HepG2 (cell line): ENCODE results near the gene NELFCD. TPM values are rescaled to one million over a fixed set of nuclear protein-coding genes. Genes with fewer than 3 reads are reported as not detected.

Experiments
- ATAC-seq: fragments of 200-7000 bp; cut with Tn5 transposase; 3 replicates; pipeline ENCODE4 v1.9.1; 2020; ENCODE audit warnings: mild to moderate bottlenecking, moderate library complexity
- BruUV-seq: library from RNA; stranded (reverse); fragments of 400-500 nt; replicated peaks from 2 replicates; lab custom pipeline; 2021; lab: Mats Ljungman, UMichigan
- CTCF ChIA-PET: fragments of 300-600 bp; formaldehyde crosslinking; extraction: SDS; loops from one replicate; lab custom pipeline; 2021; ENCODE audit warnings: low total read pairs, inconsistent platforms, low intra/inter-chr PET ratio; lab: Yijun Ruan, JAX
- POLR2A ChIA-PET: fragments of 350-600 bp; sonication (Branson Sonifier 250); formaldehyde crosslinking; loops from one replicate; lab custom pipeline; 2020; ENCODE audit warnings: antibody characterized with exemption, inconsistent platforms; lab: Yijun Ruan, JAX
- DNase-seq: peaks from one replicate; pipeline ENCODE4 v3.0.0-alpha.2; 2015; ENCODE audit warnings: low spot score
- FAIRE-seq: peaks from 3 replicates; lab custom pipeline; 2011; peaks lifted over from hg19 to GRCh38; lab: Jason Lieb, UNC
- H2AFZ ChIP-seq: one replicate; pipeline ENCODE4 v1.6.1; 2011; ENCODE audit warnings: low read length, inconsistent platforms
- H3K27ac ChIP-seq: fragments of 300-600 bp; 3 replicates; pipeline ENCODE4 v1.8.0; 2011; ENCODE audit warnings: mixed run types, mild to moderate bottlenecking, mixed read lengths, low read length, inconsistent platforms; ENCODE audit not compliant: insufficient read depth; ENCODE audit errors: extremely low read length
- H3K27me3 ChIP-seq, 2 experiments: fragments of 200-600 bp in 1 of 2; 2 replicates in 1 of 2; 3 replicates in 1 of 2; pipeline versions ENCODE4 v1.6.0 to v1.8.0; 2011; ENCODE audit warnings: low read length in 2 of 2, mild to moderate bottlenecking in 2 of 2, moderate library complexity in 2 of 2, inconsistent platforms in 1 of 2; ENCODE audit not compliant: insufficient read depth in 2 of 2, control insufficient read depth in 1 of 2
- H3K36me3 ChIP-seq, 2 experiments: fragments of 200-600 bp in 1 of 2; replicated peaks in 1 of 2; 2 replicates in 1 of 2; 3 replicates in 1 of 2; pipeline versions ENCODE4 v1.5.1 to v1.8.0; 2011; ENCODE audit warnings: low read length in 2 of 2, inconsistent platforms in 1 of 2; ENCODE audit not compliant: insufficient read depth in 2 of 2, control insufficient read depth in 1 of 2
- H3K4me1 ChIP-seq: 2 replicates; pipeline ENCODE4 v1.5.1; 2012; ENCODE audit warnings: low read length, inconsistent platforms; ENCODE audit not compliant: insufficient read depth
- H3K4me2 ChIP-seq: 2 replicates; pipeline ENCODE4 v1.6.0; 2011; ENCODE audit warnings: low read depth, low read length, inconsistent platforms
- H3K4me3 ChIP-seq, 3 experiments: fragments of 200-600 bp in 1 of 3; sonication (generic), shearing (Covaris generic) in 1 of 3; replicated peaks in 1 of 3; 2 replicates each; pipeline ENCODE4 v1.5.1; 2011 to 2016; ENCODE audit warnings: low read length in 3 of 3, inconsistent platforms in 2 of 3, low read depth in 2 of 3, mild to moderate bottlenecking in 2 of 3, control low read depth in 1 of 3, mixed read lengths in 1 of 3; ENCODE audit not compliant: insufficient read depth in 1 of 3
- H3K79me2 ChIP-seq: one replicate; pipeline ENCODE4 v1.6.1; 2011; ENCODE audit warnings: low read length, inconsistent platforms; ENCODE audit not compliant: insufficient read depth
- H3K9ac ChIP-seq: 2 replicates; pipeline ENCODE4 v1.6.0; 2011; ENCODE audit warnings: mild to moderate bottlenecking, low read depth, low read length, inconsistent platforms; ENCODE audit not compliant: insufficient read depth
- H3K9me3 ChIP-seq: 2 replicates; pipeline ENCODE4 v1.5.1; 2012; ENCODE audit warnings: mild to moderate bottlenecking, low read length
- H4K20me1 ChIP-seq: 2 replicates; pipeline ENCODE4 v1.6.0; 2011; ENCODE audit warnings: inconsistent platforms, mild to moderate bottlenecking, low read length, moderate library complexity; ENCODE audit not compliant: insufficient read depth
- FOXJ3 ChIP-seq: sonication (generic); formaldehyde crosslinking; IDR thresholded peaks from 2 replicates; pipeline ENCODE4 v1.4.0; 2020; ENCODE audit warnings: missing genetic modification reagents, mild to moderate bottlenecking, borderline replicate concordance
- HMGA1 ChIP-seq: sonication (generic); formaldehyde crosslinking; conservative IDR thresholded peaks from 2 replicates; pipeline ENCODE4 v1.4.0; 2020; ENCODE audit warnings: missing genetic modification reagents
- KLF13 ChIP-seq: sonication (generic); formaldehyde crosslinking; IDR thresholded peaks from 2 replicates; pipeline ENCODE4 v1.4.0; 2020; ENCODE audit warnings: mild to moderate bottlenecking, missing genetic modification reagents
- LCORL ChIP-seq, 2 experiments: fragments of 450-650 bp in 1 of 2; sonication (generic) in 1 of 2; formaldehyde crosslinking in 1 of 2; IDR thresholded peaks; 2 replicates each; pipeline versions ENCODE4 v1.5.0 to v1.6.1; 2017 to 2020; ENCODE audit warnings: antibody characterized with exemption in 1 of 2, missing genetic modification reagents in 1 of 2
- NCOA1 ChIP-seq: sonication (generic); formaldehyde crosslinking; IDR thresholded peaks from 2 replicates; pipeline ENCODE4 v1.9.0; 2021; ENCODE audit warnings: missing genetic modification reagents
- NR2F1 ChIP-seq, 2 experiments: fragments of 450-650 bp in 1 of 2; formaldehyde crosslinking in 1 of 2; IDR thresholded peaks; 2 replicates each; pipeline versions ENCODE4 v1.5.0 to v1.6.1; 2016 to 2020; ENCODE audit warnings: mild to moderate bottlenecking in 1 of 2, missing compliant biosample characterization in 1 of 2, missing genetic modification reagents in 1 of 2, moderate library complexity in 1 of 2
- PPARG ChIP-seq: conservative IDR thresholded peaks from 2 replicates; pipeline ENCODE4 v1.6.1; 2016; ENCODE audit warnings: missing biosample characterization, missing genetic modification reagents
- TBX2 ChIP-seq: sonication (generic); formaldehyde crosslinking; IDR thresholded peaks from 2 replicates; pipeline ENCODE4 v1.5.0; 2020; ENCODE audit warnings: missing genetic modification reagents, mild to moderate bottlenecking, borderline replicate concordance
- YEATS2 ChIP-seq: sonication (generic); formaldehyde crosslinking; IDR thresholded peaks from 2 replicates; pipeline ENCODE4 v1.4.0; 2020; ENCODE audit warnings: missing genetic modification reagents, borderline replicate concordance
- ZNF274 ChIP-seq: sonication (generic); formaldehyde crosslinking; IDR thresholded peaks from 2 replicates; pipeline ENCODE4 v1.5.1; 2020; ENCODE audit warnings: mild to moderate bottlenecking, missing genetic modification reagents
- ZNF451 ChIP-seq: sonication (generic); formaldehyde crosslinking; IDR thresholded peaks from 2 replicates; pipeline ENCODE4 v1.5.0; 2020; ENCODE audit warnings: mild to moderate bottlenecking, missing genetic modification reagents
- ZNF83 ChIP-seq: sonication (generic); formaldehyde crosslinking; IDR thresholded peaks from 2 replicates; pipeline ENCODE4 v1.4.0; 2020; ENCODE audit warnings: missing genetic modification reagents, mild to moderate bottlenecking, borderline replicate concordance
- WGBS: methylation state at CpG from one replicate; pipeline ENCODE4 v1.1.6; 2017; ENCODE audit warnings: low lambda C conversion rate; 5-methylcytosine and 5-hydroxymethylcytosine counted together
- in situ Hi-C: cut with HindIII; loops from 2 replicates; pipeline ENCODE4 v1.10.0; 2017; ENCODE audit warnings: low pct_unique_long_range_greater_than_20kb; ENCODE audit not compliant: extremely low pct_ligation_motif_present
- intact Hi-C: fragments of 100-400 bp; cut with micrococcal nuclease; formaldehyde crosslinking; loops from one replicate; pipeline ENCODE4 v1.10.0; 2022; ENCODE audit not compliant: unreplicated experiment
- polyA plus RNA-seq, 8 experiments: library from polyadenylated mRNA; depleted of rRNA in 3 of 8; stranded (reverse) in 7 of 8; unstranded in 1 of 8; fragments of >200 nt; fragmentation: Illumina TruSeq in 4 of 8; extraction: Trizol in 4 of 8; gene quantifications; 2 replicates each; pipeline versions ENCODE4 v1.2.1 to v1.2.3, GENCODE V29; 2011 to 2016; ENCODE audit warnings: low read depth in 4 of 8, missing spikeins in 1 of 8, mixed read lengths in 1 of 8; ENCODE audit not compliant: insufficient read depth in 1 of 8
- total RNA-seq, 5 experiments: library from RNA; depleted of rRNA; stranded (reverse); fragments of >200 nt; fragmentation: Illumina TruSeq; extraction: Trizol; gene quantifications; 2 replicates each; pipeline ENCODE4 v1.2.3, GENCODE V29; 2016; ENCODE audit warnings: low read depth in 1 of 5
- TF ChIP-seq, protein P1 (sequence below): sonication (generic); formaldehyde crosslinking; conservative IDR thresholded peaks from 2 replicates; pipeline ENCODE4 v1.4.0; 2020; ENCODE audit warnings: missing genetic modification reagents
- TF ChIP-seq, protein P2 (sequence below): sonication (generic); formaldehyde crosslinking; IDR thresholded peaks from 2 replicates; pipeline ENCODE4 v1.8.0; 2023; ENCODE audit warnings: mild to moderate bottlenecking, missing genetic modification reagents
- TF ChIP-seq, protein P3 (sequence below): sonication (generic); formaldehyde crosslinking; conservative IDR thresholded peaks from 2 replicates; pipeline ENCODE4 v1.5.0; 2020; ENCODE audit warnings: missing genetic modification reagents

NELFCD gene
- total and polyA plus RNA-seq, 2 of the 13 experiments (the other 11 are each of a cell fraction or from before 2014, with no cell fraction given) = 159 to 203 TPM

DNA sequence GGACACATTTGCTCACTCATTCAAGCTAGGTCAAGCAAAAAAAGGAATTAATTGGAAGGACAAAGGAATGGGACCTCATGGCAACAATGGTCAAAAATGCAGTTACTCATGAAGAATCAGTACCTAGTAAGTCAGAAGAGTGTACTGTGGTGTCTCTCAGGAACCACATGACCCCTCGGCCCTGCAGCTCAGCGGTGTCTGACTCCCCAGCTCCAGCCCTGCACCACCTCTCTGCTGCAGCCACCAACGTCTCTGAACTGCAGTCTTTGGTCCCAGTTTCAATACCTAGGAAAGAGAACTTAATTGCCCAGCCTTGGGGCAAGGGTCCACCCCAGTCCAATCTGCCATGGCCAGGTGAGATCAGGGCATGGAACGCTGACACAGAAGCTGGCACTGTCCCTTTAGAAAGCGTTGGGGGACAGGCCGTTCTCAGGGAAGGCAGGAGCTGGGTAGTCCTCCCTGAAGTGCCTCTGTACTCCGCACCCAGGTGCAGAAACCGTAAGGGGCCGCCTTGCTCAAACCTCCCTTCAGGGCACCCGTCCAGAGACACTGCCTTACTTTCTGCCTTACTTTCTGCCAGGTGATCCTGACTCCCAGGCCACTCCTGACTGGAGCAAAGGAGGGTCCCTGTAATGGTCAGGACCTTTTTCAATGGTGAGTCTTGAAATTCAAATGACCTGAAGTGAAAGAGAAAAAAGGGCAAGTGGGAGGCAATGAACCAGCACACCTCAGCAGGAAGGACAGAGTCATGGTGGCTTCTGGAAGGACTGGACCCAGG, 13.2 kb upstream of the NELFCD start:
- Histone ChIP-seq H3K4me3 (peak overlapping the region; percentile 3 to 58 (median 13); a peak in 3 of 6 replicates), H4K20me1 (no peaks in the 10 kb centered on the region), H3K9ac (no peak overlapping the region; the same call in 1 of the 2 replicates), H3K27me3 (peaks cover 7 to 43% of the 10 kb centered on the region in 2 experiments; a peak in 4 of 5 replicates), H3K36me3 (no peaks in the 10 kb centered on the region), H3K9me3 (peaks cover 6% of the 10 kb centered on the region), H2AFZ (peak overlapping the region; percentile 22), H3K79me2 (no peaks in the 10 kb centered on the region), H3K4me2 (peak overlapping the region; percentile 75), H3K4me1 (peaks cover 9% of the 10 kb centered on the region), H3K27ac (no peak overlapping the region)
- POLR2A ChIA-PET = interaction anchor here (2.3 kb wide), 1 partner anchor 13 kb away, joined by 12 read pairs; the partner anchor contains the start of gene NELFCD
- WGBS = 0% methylated on average over 10 of the region's 10 CpGs
- CTCF ChIA-PET = no interaction called here
- in situ Hi-C loops (no loop called here), intact Hi-C loops (loop anchor here (10.0 kb wide), 1 partner anchor 117 kb away; no protein-coding TSS in a partner anchor)
- ATAC-seq (peak; percentile 80), FAIRE-seq (no peak), DNase-seq (no peak)
- BruUV-seq = no TSS peak
- TF ChIP-seq TBX2 (CRISPR knock-in tag) = no peak
- no peak for TF ChIP-seq KLF13 (CRISPR knock-in tag)
- no peak for TF ChIP-seq NCOA1 (CRISPR knock-in tag)
- TF ChIP-seq ZNF451 (CRISPR knock-in tag) = 0 out of 2 replicates have a peak, but pooled peaks have one; percentile 41
- no peak for TF ChIP-seq FOXJ3 (CRISPR knock-in tag)
- TF ChIP-seq PPARG (CRISPR knock-in tag) = no peak
- no peak for TF ChIP-seq LCORL (IDR thresholded peaks at IDR 0.05)
- TF ChIP-seq LCORL (CRISPR knock-in tag; IDR thresholded peaks at IDR 0.05) = peak; percentile 23; the same call in 1 of the 2 replicates
- TF ChIP-seq, protein P1, sequence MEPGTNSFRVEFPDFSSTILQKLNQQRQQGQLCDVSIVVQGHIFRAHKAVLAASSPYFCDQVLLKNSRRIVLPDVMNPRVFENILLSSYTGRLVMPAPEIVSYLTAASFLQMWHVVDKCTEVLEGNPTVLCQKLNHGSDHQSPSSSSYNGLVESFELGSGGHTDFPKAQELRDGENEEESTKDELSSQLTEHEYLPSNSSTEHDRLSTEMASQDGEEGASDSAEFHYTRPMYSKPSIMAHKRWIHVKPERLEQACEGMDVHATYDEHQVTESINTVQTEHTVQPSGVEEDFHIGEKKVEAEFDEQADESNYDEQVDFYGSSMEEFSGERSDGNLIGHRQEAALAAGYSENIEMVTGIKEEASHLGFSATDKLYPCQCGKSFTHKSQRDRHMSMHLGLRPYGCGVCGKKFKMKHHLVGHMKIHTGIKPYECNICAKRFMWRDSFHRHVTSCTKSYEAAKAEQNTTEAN = no peak
- no peak for TF ChIP-seq ZNF83 (CRISPR knock-in tag)
- TF ChIP-seq, protein P2, sequence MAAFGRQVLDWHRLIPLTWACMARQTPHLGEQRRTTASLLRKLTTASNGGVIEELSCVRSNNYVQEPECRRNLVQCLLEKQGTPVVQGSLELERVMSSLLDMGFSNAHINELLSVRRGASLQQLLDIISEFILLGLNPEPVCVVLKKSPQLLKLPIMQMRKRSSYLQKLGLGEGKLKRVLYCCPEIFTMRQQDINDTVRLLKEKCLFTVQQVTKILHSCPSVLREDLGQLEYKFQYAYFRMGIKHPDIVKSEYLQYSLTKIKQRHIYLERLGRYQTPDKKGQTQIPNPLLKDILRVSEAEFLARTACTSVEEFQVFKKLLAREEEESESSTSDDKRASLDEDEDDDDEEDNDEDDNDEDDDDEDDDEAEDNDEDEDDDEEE (CRISPR knock-in tag) = no peak
- TF ChIP-seq ZNF274 = no peak
- no peak for TF ChIP-seq YEATS2
- TF ChIP-seq HMGA1 (CRISPR knock-in tag) = no peak
- no peak for TF ChIP-seq NR2F1 (CRISPR knock-in tag; IDR thresholded peaks at IDR 0.05)
- TF ChIP-seq, protein P3, sequence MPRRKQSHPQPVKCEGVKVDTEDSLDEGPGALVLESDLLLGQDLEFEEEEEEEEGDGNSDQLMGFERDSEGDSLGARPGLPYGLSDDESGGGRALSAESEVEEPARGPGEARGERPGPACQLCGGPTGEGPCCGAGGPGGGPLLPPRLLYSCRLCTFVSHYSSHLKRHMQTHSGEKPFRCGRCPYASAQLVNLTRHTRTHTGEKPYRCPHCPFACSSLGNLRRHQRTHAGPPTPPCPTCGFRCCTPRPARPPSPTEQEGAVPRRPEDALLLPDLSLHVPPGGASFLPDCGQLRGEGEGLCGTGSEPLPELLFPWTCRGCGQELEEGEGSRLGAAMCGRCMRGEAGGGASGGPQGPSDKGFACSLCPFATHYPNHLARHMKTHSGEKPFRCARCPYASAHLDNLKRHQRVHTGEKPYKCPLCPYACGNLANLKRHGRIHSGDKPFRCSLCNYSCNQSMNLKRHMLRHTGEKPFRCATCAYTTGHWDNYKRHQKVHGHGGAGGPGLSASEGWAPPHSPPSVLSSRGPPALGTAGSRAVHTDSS = no peak
